Activated T-helper 1 cell treated with Interleukin-2 at 50 U/mL for 16 hours (primary cell): Measurements from ENCODE around the gene RSPH10B.
"Not testable (repeated sequence)": the region's sequence is repeated elsewhere in the genome, so short reads cannot be mapped to it uniquely, and the experiment has no call there.

Experiments used
- DNase-seq: peaks from one replicate; pipeline ENCODE4 v3.0.0-alpha.2; 2020; ENCODE audit warnings: low read depth

The RSPH10B gene

GRCh38 chr7:5926263-5926870 is 44.1 kb downstream of the RSPH10B start:
- not testable (repeated sequence) for DNase-seq

- not testable (repeated sequence) for DNase-seq
These were observed 45.9 kb downstream of the RSPH10B start for GRCh38 chr7:5924630-5925029.

- not testable (repeated sequence) for DNase-seq
These were observed 46.3 kb downstream of the RSPH10B start for GRCh38 chr7:5924180-5924579.

- DNase-seq, result not testable (repeated sequence)
These were observed 54.0 kb downstream of the RSPH10B start for GRCh38 chr7:5916529-5916928.

- DNase-seq, result not testable (repeated sequence)
These were observed 61.7 kb downstream of the RSPH10B start for GRCh38 chr7:5908835-5909234.

- DNase-seq, result not testable (repeated sequence)
These were observed 65.8 kb downstream of the RSPH10B start for GRCh38 chr7:5904726-5905125.

GRCh38 chr7:5903002-5903401 is 67.5 kb downstream of the RSPH10B start:
- not testable (repeated sequence) for DNase-seq

- DNase-seq, result peak; percentile 70
These were observed 71.8 kb downstream of the RSPH10B start, which contains the start of gene CCZ1 for GRCh38 chr7:5898480-5899224. CCZ1 (plus strand) TSS chr7:5898733; CDS start chr7:5898800, 67 bp downstream.

GRCh38 chr7:5897369-5897919 is 73.0 kb downstream of the RSPH10B start:
- DNase-seq, result not testable (repeated sequence)

GRCh38 chr7:5892498-5892897 is 78.0 kb downstream of the RSPH10B start:
- DNase-seq, result no peak

GRCh38 chr7:5890244-5890643 is 80.2 kb downstream of the RSPH10B start:
- not testable (repeated sequence) for DNase-seq

GRCh38 chr7:5888021-5888420 is 82.5 kb downstream of the RSPH10B start:
- not testable (repeated sequence) for DNase-seq

GRCh38 chr7:5884431-5884830 is 86.1 kb downstream of the RSPH10B start:
- DNase-seq, result not testable (repeated sequence)

GRCh38 chr7:5880106-5880505 is 90.4 kb downstream of the RSPH10B start:
- DNase-seq, result not testable (repeated sequence)

GRCh38 chr7:5879591-5879990 is 90.9 kb downstream of the RSPH10B start:
- DNase-seq, result not testable (repeated sequence)
